K562 (cell line): ENCODE measurements around the gene BLOC1S4. TPM values are rescaled to one million over a fixed set of nuclear protein-coding genes. Genes with fewer than 3 reads are reported as not detected.
A peak's percentile ranks its signal among the peaks of the same experiment; 100 is the strongest.

Experiments
- CBX8 ChIP-seq: fragments of 200-600 bp; sonication (generic); IDR thresholded peaks from 2 replicates; pipeline ENCODE4 v1.6.1; 2012; ENCODE audit warnings: borderline replicate concordance, mixed run types, low read depth, mild to moderate bottlenecking, moderate library complexity, mixed read lengths, low read length, control low read depth, inconsistent platforms; ENCODE audit not compliant: poor library complexity, severe bottlenecking; ENCODE audit errors: extremely low read depth
- FOXA3 ChIP-seq, 2 experiments: fragments of 450-650 bp in 1 of 2; sonication (generic) in 1 of 2; formaldehyde crosslinking; IDR thresholded peaks in 1 of 2; conservative IDR thresholded peaks in 1 of 2; 2 replicates each; pipeline versions ENCODE4 v1.4.0 to v1.8.0; 2020 to 2022; ENCODE audit warnings: mild to moderate bottlenecking in 2 of 2, missing genetic modification reagents in 1 of 2
- HMGN3 ChIP-seq: IDR thresholded peaks from 2 replicates; pipeline ENCODE4 v1.6.1; 2011; ENCODE audit warnings: borderline replicate concordance, low read depth, mild to moderate bottlenecking, mixed read lengths, low read length; ENCODE audit not compliant: insufficient read length; ENCODE audit errors: extremely low read depth
- IRF2 ChIP-seq: sonication (generic); formaldehyde crosslinking; IDR thresholded peaks from 2 replicates; pipeline ENCODE4 v1.8.1; 2022; ENCODE audit warnings: mild to moderate bottlenecking, missing genetic modification reagents
- SPI1 ChIP-seq: IDR thresholded peaks from 2 replicates; pipeline ENCODE4 v1.6.1; 2011; ENCODE audit warnings: low read depth, low read length, control low read depth, borderline replicate concordance
- SRSF3 ChIP-seq: fragments of 200-400 bp; formaldehyde crosslinking; IDR thresholded peaks from 2 replicates; pipeline ENCODE4 v1.6.1; 2016; ENCODE audit warnings: mild to moderate bottlenecking, low read length, moderate library complexity; ENCODE audit not compliant: insufficient read depth
- STAG1 ChIP-seq: sonication (generic); formaldehyde crosslinking; IDR thresholded peaks from 2 replicates; pipeline ENCODE4 v1.5.0; 2020; ENCODE audit warnings: missing genetic modification reagents, borderline replicate concordance
- ZNF217 ChIP-seq: sonication (generic); formaldehyde crosslinking; IDR thresholded peaks from 2 replicates; pipeline ENCODE4 v1.8.0; 2022; ENCODE audit warnings: mild to moderate bottlenecking, missing genetic modification reagents
- ZNF518B ChIP-seq: fragments of 250-450 bp; sonication (Bioruptor Pico); IDR thresholded peaks from 2 replicates; pipeline ENCODE4 v1.5.0; 2021; ENCODE audit warnings: mild to moderate bottlenecking, moderate library complexity
- ZNF655 ChIP-seq: fragments of 250-450 bp; sonication (Bioruptor Pico); IDR thresholded peaks from 2 replicates; pipeline ENCODE4 v1.5.0; 2021
- polyA plus RNA-seq, 8 experiments: library from polyadenylated mRNA; depleted of rRNA in 4 of 8; stranded (reverse) in 5 of 8; unstranded in 3 of 8; fragments of >200 nt; fragmentation: Nextera tagmentation in 2 of 8; fragmentation: Illumina TruSeq in 1 of 8; extraction: Ambion mirVana in 2 of 8; extraction: Trizol in 1 of 8; gene quantifications; 2 replicates each; pipeline versions ENCODE4 v1.2.1 to v1.2.3, GENCODE V29; 2011 to 2014; ENCODE audit warnings: inconsistent platforms in 1 of 8, missing spikeins in 1 of 8
- total RNA-seq, 7 experiments: library from RNA; depleted of rRNA in 6 of 7; stranded (reverse); fragments of >200 nt in 6 of 7; fragmentation: Illumina TruSeq in 2 of 7; extraction: Trizol in 2 of 7; gene quantifications; 2 replicates each; pipeline versions ENCODE4 v1.2.1 to v1.2.3, GENCODE V29; 2011 to 2021; ENCODE audit warnings: low replicate concordance in 1 of 7

The BLOC1S4 gene
- total and polyA plus RNA-seq, 9 of the 15 experiments (the other 6 are each of a cell fraction or from before 2014, with no cell fraction given) = 3.1 to 31.6 (median 11.2) TPM

- TF ChIP-seq ZNF655 (CRISPR knock-in tag) = no peak
- TF ChIP-seq HMGN3 = peak; percentile 39
- peak; percentile 58; the same call in 1 of the 2 replicates for TF ChIP-seq SPI1
- TF ChIP-seq FOXA3 (CRISPR knock-in tag; conservative IDR thresholded peaks at IDR 0.05 in 1 of 2, IDR thresholded peaks at IDR 0.05 in 1 of 2) = 0 out of 4 replicates have a peak, but pooled peaks of 1 of the 2 experiments have one; percentile 33
- no peak for TF ChIP-seq SRSF3
- TF ChIP-seq IRF2 (CRISPR knock-in tag) = no peak
- TF ChIP-seq CBX8 = no peak
- TF ChIP-seq ZNF217 (CRISPR knock-in tag) = no peak
- no peak for TF ChIP-seq ZNF518B
- no peak for TF ChIP-seq STAG1 (CRISPR knock-in tag)
Measured at GRCh38 chr4:6676722-6677558, 39.0 kb upstream of the BLOC1S4 start (continued).
